ENCODE measurements around the gene OR13D1. TPM values are rescaled to one million over a fixed set of nuclear protein-coding genes. Genes with fewer than 3 reads are reported as not detected.

OR13D1 gene
- total RNA-seq, 1 donor: not detected

GRCh38 chr9:104711604-104712003, 17.3 kb downstream of the OR13D1 start:
- H3K4me3 ChIP-seq (ENCODE audit: low read depth, low read length): no peak overlapping the region
- no peak for TF ChIP-seq CTCF (IDR thresholded peaks at IDR 0.05; ENCODE audit: insufficient read depth, low read depth, low read length)

GRCh38 chr9:104725014-104725413, 30.7 kb downstream of the OR13D1 start:
- DNase-seq (ENCODE audit: low read depth): no peak
- no peak for TF ChIP-seq CTCF (IDR thresholded peaks at IDR 0.05; ENCODE audit: insufficient read depth, low read depth, low read length)
- no peak overlapping the region for H3K4me3 ChIP-seq (ENCODE audit: low read depth, low read length)

More at GRCh38 chr9:104711604-104712003, 17.3 kb downstream of the OR13D1 start:
- DNase-seq (ENCODE audit: low read depth): no peak

- TF ChIP-seq CTCF (IDR thresholded peaks at IDR 0.05; ENCODE audit: insufficient read depth, low read depth, low read length): no peak
- DNase-seq (ENCODE audit: low read depth): no peak
- H3K4me3 ChIP-seq (ENCODE audit: low read depth, low read length): no peak overlapping the region
These were observed 44.1 kb downstream of the OR13D1 start for GRCh38 chr9:104738452-104738851.

GRCh38 chr9:104740621-104741020, 46.3 kb downstream of the OR13D1 start:
- DNase-seq (ENCODE audit: low read depth): no peak
- TF ChIP-seq CTCF (IDR thresholded peaks at IDR 0.05; ENCODE audit: insufficient read depth, low read depth, low read length): no peak
- H3K4me3 ChIP-seq (ENCODE audit: low read depth, low read length): no peak overlapping the region

GRCh38 chr9:104743376-104743985, 49.2 kb downstream of the OR13D1 start:
- DNase-seq (ENCODE audit: low read depth): peak; percentile 72
- H3K4me3 ChIP-seq (ENCODE audit: low read depth, low read length): no peak overlapping the region
- peak; percentile 70 for TF ChIP-seq CTCF (IDR thresholded peaks at IDR 0.05; ENCODE audit: insufficient read depth, low read depth, low read length)

Other genes with a start within 250 kb of the OR13D1 start
- not detected in 2 replicates for gene OR13F1, start 190.3 kb upstream of the OR13D1 start, total RNA-seq
- gene OR13C4, start 167.3 kb upstream of the OR13D1 start, total RNA-seq: not detected in 2 replicates
- not detected in 2 replicates for gene OR13C3, start 157.7 kb upstream of the OR13D1 start, total RNA-seq
- gene OR13C8, start 125.3 kb upstream of the OR13D1 start, total RNA-seq: not detected in 2 replicates
- gene OR13C5, start 95.1 kb upstream of the OR13D1 start, total RNA-seq: not detected in 2 replicates
- gene OR13C2, start 88.9 kb upstream of the OR13D1 start, total RNA-seq: not detected in 2 replicates
- not detected in 2 replicates for gene OR13C9, start 76.3 kb upstream of the OR13D1 start, total RNA-seq
- gene NIPSNAP3A, start 53.2 kb downstream of the OR13D1 start, total RNA-seq: 40.6 and 51.4 TPM in 2 replicates
- 0.97 and 1.3 TPM in 2 replicates for gene NIPSNAP3B, start 69.6 kb downstream of the OR13D1 start, total RNA-seq
- gene ABCA1, start 233.6 kb downstream of the OR13D1 start, total RNA-seq: 88.3 and 132 TPM in 2 replicates